ENCODE data around the gene PTPRM. TPM values are rescaled to one million over a fixed set of nuclear protein-coding genes. Genes with fewer than 3 reads are reported as not detected.
A peak's percentile ranks its signal among the peaks of the same experiment; 100 is the strongest.

PTPRM gene
- total RNA-seq, 4 donors from 2014 or later, result 170 to 198 (median 182) TPM

DNA sequence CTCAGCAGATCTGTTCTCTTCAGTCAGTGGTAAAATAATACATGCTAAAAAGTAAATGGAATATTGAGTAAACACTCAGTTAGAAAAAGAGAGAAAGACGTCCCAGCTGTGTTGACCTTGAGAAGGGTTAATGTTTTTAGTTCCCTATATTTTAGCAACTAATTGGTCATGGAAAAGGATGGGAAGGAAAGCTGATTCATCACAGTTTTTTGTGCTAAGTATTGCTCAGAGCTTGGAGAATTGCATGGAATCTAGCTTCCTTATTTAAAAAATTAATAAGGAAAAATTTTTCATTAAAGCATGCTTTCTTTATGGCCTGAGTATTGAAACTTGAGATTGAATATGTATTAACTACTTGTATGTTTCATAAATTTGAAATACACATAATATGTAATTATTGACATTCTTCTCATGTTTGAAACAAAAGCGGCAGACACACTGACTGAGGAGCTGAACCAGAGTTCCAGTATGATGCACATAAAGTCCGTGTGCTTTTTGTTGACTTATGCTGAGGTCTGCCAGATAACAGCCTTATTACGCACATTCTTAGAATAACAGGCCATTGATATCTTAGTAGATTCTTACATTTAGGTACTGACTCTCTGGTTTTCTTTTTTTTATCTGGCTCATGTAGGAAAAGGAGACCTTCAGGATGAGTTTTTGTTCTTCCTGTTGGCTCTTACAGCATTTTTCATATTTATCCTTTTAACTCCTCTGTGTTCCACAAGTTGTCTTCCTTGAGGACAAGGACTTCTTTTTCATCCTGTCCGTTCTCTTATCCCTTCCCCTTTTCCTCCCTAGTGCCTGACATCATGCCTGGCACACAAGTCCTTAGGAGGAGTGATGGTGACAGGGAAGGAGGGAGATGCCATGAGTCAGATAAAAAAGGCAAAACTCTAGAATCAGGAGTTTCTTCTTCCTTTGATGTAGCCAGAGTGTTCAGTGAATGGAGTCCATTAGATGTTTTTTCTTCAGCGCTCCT, 194.1 kb downstream of the PTPRM start:
- TF ChIP-seq, protein P1, sequence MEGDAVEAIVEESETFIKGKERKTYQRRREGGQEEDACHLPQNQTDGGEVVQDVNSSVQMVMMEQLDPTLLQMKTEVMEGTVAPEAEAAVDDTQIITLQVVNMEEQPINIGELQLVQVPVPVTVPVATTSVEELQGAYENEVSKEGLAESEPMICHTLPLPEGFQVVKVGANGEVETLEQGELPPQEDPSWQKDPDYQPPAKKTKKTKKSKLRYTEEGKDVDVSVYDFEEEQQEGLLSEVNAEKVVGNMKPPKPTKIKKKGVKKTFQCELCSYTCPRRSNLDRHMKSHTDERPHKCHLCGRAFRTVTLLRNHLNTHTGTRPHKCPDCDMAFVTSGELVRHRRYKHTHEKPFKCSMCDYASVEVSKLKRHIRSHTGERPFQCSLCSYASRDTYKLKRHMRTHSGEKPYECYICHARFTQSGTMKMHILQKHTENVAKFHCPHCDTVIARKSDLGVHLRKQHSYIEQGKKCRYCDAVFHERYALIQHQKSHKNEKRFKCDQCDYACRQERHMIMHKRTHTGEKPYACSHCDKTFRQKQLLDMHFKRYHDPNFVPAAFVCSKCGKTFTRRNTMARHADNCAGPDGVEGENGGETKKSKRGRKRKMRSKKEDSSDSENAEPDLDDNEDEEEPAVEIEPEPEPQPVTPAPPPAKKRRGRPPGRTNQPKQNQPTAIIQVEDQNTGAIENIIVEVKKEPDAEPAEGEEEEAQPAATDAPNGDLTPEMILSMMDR (IDR thresholded peaks at IDR 0.05), result no peak
- TF ChIP-seq POLR2A (IDR thresholded peaks at IDR 0.05), result peak in 1 of 2 donors; percentile 46
- intact Hi-C loops (cut with DNase I), result no loop called here
- H3K36me3 ChIP-seq, result no peaks in the 10 kb centered on the region
- no peak for DNase-seq
- peaks cover 56 to 98% of the 10 kb centered on the region in 2 donors for H3K4me1 ChIP-seq
- H3K4me3 ChIP-seq (replicated peaks in 1 of 3), result no peak overlapping the region
- H3K27me3 ChIP-seq, result no peaks in the 10 kb centered on the region
- no peaks in the 10 kb centered on the region for H3K9me3 ChIP-seq
- H3K27ac ChIP-seq, result peak overlapping the region; percentile 67 to 92 (median 79)
- WGBS, 2 donors, result 45 to 53% methylated on average over 6 of the region's 6 CpGs

DNA sequence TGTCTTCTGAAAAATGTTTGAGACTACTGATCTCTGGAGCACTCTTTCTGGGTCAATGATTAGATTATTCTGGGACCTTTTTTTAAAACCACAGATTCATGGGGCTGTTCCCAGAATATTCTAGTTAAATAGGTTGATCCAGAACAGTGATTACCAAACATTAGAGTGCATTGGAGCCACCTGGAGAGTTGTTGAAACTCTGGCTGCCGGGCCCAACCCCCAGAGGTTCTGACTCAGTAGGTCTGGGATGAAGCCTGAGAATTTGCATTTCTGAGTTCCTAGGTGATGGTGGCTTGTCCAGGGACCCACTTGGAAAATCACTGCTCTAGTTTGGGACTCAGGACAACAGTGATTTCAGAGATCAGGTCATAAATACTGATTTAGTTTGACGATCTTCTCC, 197.3 kb downstream of the PTPRM start:
- peak in 1 of 2 donors; percentile 34 for TF ChIP-seq POLR2A (IDR thresholded peaks at IDR 0.05)
- TF ChIP-seq, protein P1 (IDR thresholded peaks at IDR 0.05), result no peak
- H3K4me1 ChIP-seq, result peaks cover 59 to 80% of the 10 kb centered on the region in 2 donors
- H3K9me3 ChIP-seq, result no peaks in the 10 kb centered on the region
- no peaks in the 10 kb centered on the region for H3K27me3 ChIP-seq
- no peak overlapping the region for H3K4me3 ChIP-seq (replicated peaks in 1 of 3)
- peak overlapping the region; percentile 2 to 92 (median 79) for H3K27ac ChIP-seq
- intact Hi-C loops (cut with DNase I), result no loop called here
- WGBS, 2 donors, result 16 to 40% methylated on average over 2 of the region's 2 CpGs
- H3K36me3 ChIP-seq, result no peaks in the 10 kb centered on the region
- peak; percentile 73 to 75 for DNase-seq

DNA sequence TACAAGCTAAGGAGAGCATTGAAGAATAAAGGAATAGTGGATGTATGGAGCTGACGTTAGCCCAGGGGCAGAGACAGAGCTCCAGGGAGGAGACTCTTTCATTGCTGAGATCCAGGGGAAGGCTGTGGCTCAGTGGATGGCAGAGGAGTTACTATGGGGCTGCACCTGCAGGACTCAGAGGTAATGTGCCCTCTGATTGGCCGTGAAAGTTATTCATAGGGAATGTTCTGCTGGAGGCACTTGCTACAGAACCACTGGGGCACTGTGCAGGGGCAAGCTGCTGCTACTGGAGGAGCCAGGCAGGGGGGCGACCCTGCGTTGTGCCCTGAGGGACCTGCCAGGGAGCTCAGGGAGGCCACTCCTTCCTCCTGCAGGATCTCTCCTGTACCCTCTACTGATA, 199.2 kb downstream of the PTPRM start:
- Histone ChIP-seq H3K4me3 (replicated peaks in 1 of 3) (no peak overlapping the region), H3K36me3 (no peaks in the 10 kb centered on the region), H3K27ac (peak overlapping the region in 2 of 3 donors; percentile 79 to 92), H3K4me1 (peaks cover 47 to 66% of the 10 kb centered on the region in 2 donors), H3K9me3 (no peaks in the 10 kb centered on the region), H3K27me3 (no peaks in the 10 kb centered on the region)
- WGBS, 2 donors, result 72 to 77% methylated on average over 4 of the region's 4 CpGs
- intact Hi-C loops (cut with DNase I), result no loop called here
- no peak for TF ChIP-seq POLR2A (IDR thresholded peaks at IDR 0.05)
- no peak for DNase-seq

DNA sequence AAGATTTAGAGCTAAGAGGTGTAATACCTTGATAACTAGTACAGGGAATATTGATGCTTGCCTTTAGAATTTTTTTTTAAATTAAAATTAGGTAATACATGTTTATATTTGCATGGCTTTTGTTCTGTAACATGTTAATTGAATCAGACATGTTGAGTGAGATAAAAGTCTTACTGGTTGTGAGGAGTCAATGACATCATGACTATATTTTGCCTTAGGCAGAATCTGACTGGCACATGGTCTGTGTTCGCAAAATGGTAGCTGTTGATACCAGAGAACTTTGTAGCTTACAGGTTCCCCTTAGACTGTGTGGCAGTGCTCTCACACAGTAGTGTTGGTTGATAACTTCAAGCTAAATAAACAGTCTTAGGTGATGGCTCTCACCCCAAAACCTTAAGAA, 199.7 kb downstream of the PTPRM start:
- Histone ChIP-seq H3K4me1 (peaks cover 45 to 66% of the 10 kb centered on the region in 2 donors), H3K4me3 (replicated peaks in 1 of 3) (no peak overlapping the region), H3K9me3 (no peaks in the 10 kb centered on the region), H3K27me3 (no peaks in the 10 kb centered on the region), H3K27ac (peak overlapping the region in 2 of 3 donors; percentile 79 to 92), H3K36me3 (no peaks in the 10 kb centered on the region)
- 93 to 97% methylated on average over 1 of the region's 1 CpG for WGBS, 2 donors
- DNase-seq, result no peak
- TF ChIP-seq, protein P1 (IDR thresholded peaks at IDR 0.05), result no peak
- intact Hi-C loops (cut with DNase I), result no loop called here

DNA sequence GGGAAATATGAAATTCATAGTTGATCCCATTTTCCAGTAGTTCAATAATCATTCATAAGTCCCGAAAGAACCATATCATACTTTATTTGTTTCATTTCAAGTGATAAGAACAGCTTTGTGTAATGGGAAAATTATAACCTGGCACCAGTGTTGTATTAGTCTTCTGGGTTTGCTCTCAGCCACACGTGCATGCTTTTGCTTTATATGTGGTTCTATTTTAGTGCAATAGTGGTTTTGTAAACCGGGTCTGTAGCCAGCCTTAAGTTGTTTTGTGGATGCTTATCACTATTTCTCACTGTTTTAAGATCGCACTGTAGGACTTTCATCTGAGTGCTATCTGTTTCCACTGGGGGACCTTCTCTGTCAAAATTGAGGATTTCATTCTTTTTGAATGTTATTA, 203.8 kb downstream of the PTPRM start:
- H3K27ac ChIP-seq, result no peak overlapping the region
- no peaks in the 10 kb centered on the region for H3K36me3 ChIP-seq
- intact Hi-C loops (cut with DNase I), result no loop called here

More for the DNA sequence above, 203.8 kb downstream of the PTPRM start:
- H3K4me1 ChIP-seq, result peaks cover 26 to 43% of the 10 kb centered on the region in 2 donors
- H3K9me3 ChIP-seq, result no peaks in the 10 kb centered on the region
- no peak for DNase-seq
- no peak overlapping the region for H3K4me3 ChIP-seq (replicated peaks in 1 of 3)
- 72 to 75% methylated on average over 4 of the region's 4 CpGs for WGBS, 2 donors
- no peak for TF ChIP-seq POLR2A (IDR thresholded peaks at IDR 0.05)
- TF ChIP-seq, protein P1 (IDR thresholded peaks at IDR 0.05), result no peak
- no peaks in the 10 kb centered on the region for H3K27me3 ChIP-seq
